Breast epithelium (tissue), 3 donors: Measurements from ENCODE around the gene ARL6IP5.

Experiments
- CTCF ChIP-seq, 3 donors: fragments of 450-650 bp; IDR thresholded peaks; one replicate each; pipeline ENCODE4 v1.5.1; 2016 to 2017; ENCODE audit warnings: antibody characterized with exemption in 3 of 3, mild to moderate bottlenecking in 3 of 3, moderate library complexity in 3 of 3
- POLR2A ChIP-seq: fragments of 450-650 bp; IDR thresholded peaks from one replicate; pipeline ENCODE4 v1.6.1; 2016; ENCODE audit warnings: antibody characterized with exemption, mild to moderate bottlenecking, moderate library complexity

- no peak for TF ChIP-seq POLR2A
- TF ChIP-seq CTCF (IDR thresholded peaks at IDR 0.05) = no peak
Observed at GRCh38 chr3:69143612-69144011, 58.9 kb downstream of the ARL6IP5 start.
